Right forelimb (tissue), 1 donor: ENCODE measurements around the gene POTEM.
"Not testable (repeated sequence)": the region's sequence is repeated elsewhere in the genome, so short reads cannot be mapped to it uniquely, and the experiment has no call there.

Experiments
- DNase-seq: peaks from one replicate; pipeline ENCODE4 v3.0.0-alpha.2; 2018

POTEM gene

GRCh38 chr14:19038060-19038664 is 70.9 kb downstream of the POTEM start:
- not testable (repeated sequence) for DNase-seq

DNA sequence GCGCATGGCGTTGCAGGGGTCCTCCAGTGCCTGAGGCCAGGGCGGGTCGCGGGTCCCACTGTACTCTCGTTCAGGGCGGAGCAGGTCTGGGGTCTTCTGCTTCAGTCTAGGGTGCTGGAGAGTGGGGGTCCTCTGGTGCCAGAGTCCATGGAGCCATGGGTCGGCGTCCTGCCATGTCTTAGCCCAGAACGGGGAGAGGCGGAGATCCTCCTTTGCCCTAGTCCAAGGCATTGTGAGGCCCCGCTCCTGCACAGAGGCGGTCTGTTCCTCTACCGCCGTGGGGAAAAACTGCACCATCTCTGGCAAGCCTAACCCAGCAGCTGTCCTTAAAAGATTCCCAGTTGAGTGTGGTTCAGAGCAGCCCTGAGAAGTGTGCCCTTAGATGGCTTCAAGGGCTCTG is 71.6 kb downstream of the POTEM start:
- not testable (repeated sequence) for DNase-seq

GRCh38 chr14:19043384-19043783 is 76.2 kb downstream of the POTEM start:
- DNase-seq = not testable (repeated sequence)
